Neural progenitor cell (in vitro differentiated cells): ENCODE measurements around the gene SCN8A.

Source experiments
- CTCF ChIP-seq: fragments of 200-600 bp; sonication (generic); IDR thresholded peaks from 2 replicates; pipeline ENCODE4 v1.5.1; 2017; ENCODE audit warnings: antibody characterized with exemption, mild to moderate bottlenecking
- EZH2 ChIP-seq: fragments of 200-600 bp; sonication (generic); IDR thresholded peaks from 2 replicates; pipeline ENCODE4 v1.6.1; 2017; ENCODE audit warnings: antibody characterized with exemption, mild to moderate bottlenecking, moderate library complexity

- TF ChIP-seq CTCF (no peak), EZH2 (no peak)
Measured at GRCh38 chr12:51662728-51663154, 71.7 kb downstream of the SCN8A start.
